Smooth muscle cell (in vitro differentiated cells): ENCODE measurements around the gene LMBR1L. TPM values are rescaled to one million over a fixed set of nuclear protein-coding genes. Genes with fewer than 3 reads are reported as not detected.

ENCODE experiments used
- DNase-seq: peaks from one replicate; lab custom pipeline; 2025; ENCODE audit not compliant: unreplicated experiment; lab: John Stamatoyannopoulos, UW
- H2AFZ ChIP-seq: fragments of 200-600 bp; sonication (generic); 2 replicates; pipeline ENCODE4 v1.6.0; 2016; ENCODE audit warnings: antibody characterized with exemption, low read depth, mild to moderate bottlenecking
- H3F3A ChIP-seq: fragments of 200-600 bp; sonication (generic); 2 replicates; pipeline ENCODE4 v1.6.0; 2017; ENCODE audit warnings: antibody characterized with exemption, low read depth
- H3K27ac ChIP-seq: fragments of 200-600 bp; sonication (generic); 2 replicates; pipeline ENCODE4 v1.5.1; 2016; ENCODE audit warnings: low read depth, mild to moderate bottlenecking
- H3K27me3 ChIP-seq: fragments of 200-600 bp; sonication (generic); 2 replicates; pipeline ENCODE4 v1.6.1; 2016; ENCODE audit warnings: low read depth, mild to moderate bottlenecking
- H3K36me3 ChIP-seq: fragments of 200-600 bp; sonication (generic); 2 replicates; pipeline ENCODE4 v1.5.1; 2016; ENCODE audit warnings: low read depth
- H3K4me1 ChIP-seq: fragments of 200-600 bp; sonication (generic); 2 replicates; pipeline ENCODE4 v1.5.1; 2016; ENCODE audit warnings: low read depth
- H3K4me2 ChIP-seq: fragments of 200-600 bp; sonication (generic); 2 replicates; pipeline ENCODE4 v1.6.0; 2016; ENCODE audit warnings: mild to moderate bottlenecking
- H3K4me3 ChIP-seq: fragments of 200-600 bp; sonication (generic); 2 replicates; pipeline ENCODE4 v1.5.1; 2016; ENCODE audit warnings: mild to moderate bottlenecking
- H3K79me2 ChIP-seq: fragments of 200-600 bp; sonication (generic); 2 replicates; pipeline ENCODE4 v1.6.0; 2016; ENCODE audit warnings: low read depth, mild to moderate bottlenecking
- H3K9ac ChIP-seq: fragments of 200-600 bp; sonication (generic); 2 replicates; pipeline ENCODE4 v1.6.0; 2016; ENCODE audit warnings: low read depth
- H3K9me3 ChIP-seq: fragments of 200-600 bp; sonication (generic); replicated peaks from 2 replicates; pipeline ENCODE4 v1.5.1; 2016; ENCODE audit warnings: low read depth
- H4K20me1 ChIP-seq: fragments of 200-600 bp; sonication (generic); 2 replicates; pipeline ENCODE4 v1.6.0; 2016; ENCODE audit warnings: low read depth
- WGBS: methylation state at CpG from one replicate; pipeline ENCODE4 v1.1.7; 2016; ENCODE audit warnings: low lambda C conversion rate; 5-methylcytosine and 5-hydroxymethylcytosine counted together
- polyA plus RNA-seq: library from polyadenylated mRNA; unstranded; fragments of >200 nt; fragmentation: Nextera tagmentation; extraction: Ambion mirVana; gene quantifications from 2 replicates; pipeline ENCODE4 v1.2.1, GENCODE V29; 2016
- total RNA-seq: library from RNA; depleted of rRNA; stranded (reverse); fragments of >200 nt; gene quantifications from 2 replicates; pipeline ENCODE4 v1.2.3, GENCODE V29; 2014
- TF ChIP-seq, protein P1 (sequence below): fragments of 200-600 bp; sonication (generic); IDR thresholded peaks from 2 replicates; pipeline ENCODE4 v1.5.1; 2017; ENCODE audit warnings: borderline replicate concordance, mild to moderate bottlenecking, antibody characterized with exemption; ENCODE audit not compliant: insufficient read depth, poor library complexity, severe bottlenecking

The LMBR1L gene
- total and polyA plus RNA-seq, 2 experiments from 2014 or later = 49.5 to 57.3 TPM

DNA sequence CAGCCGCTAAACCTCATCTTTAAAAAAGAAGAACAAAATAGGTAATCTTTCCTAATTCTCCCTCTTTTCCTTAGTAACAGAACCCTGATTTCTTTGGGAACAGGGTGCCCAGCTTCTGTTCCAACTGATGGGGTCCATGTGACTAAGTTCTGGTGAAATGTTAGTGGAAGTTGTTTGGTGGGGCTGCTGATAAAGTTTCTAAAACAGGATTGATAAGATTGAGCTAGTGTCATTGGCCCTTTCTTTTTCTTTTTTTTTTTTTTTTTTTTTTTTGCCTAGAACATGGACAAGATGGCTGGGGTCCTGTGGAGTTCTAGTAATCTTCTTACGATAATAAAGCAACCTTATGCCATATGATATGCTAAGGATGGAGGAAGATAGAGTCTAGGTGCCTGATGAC is 36.7 kb upstream of the LMBR1L start:
- no peaks in the 10 kb centered on the region for H3K4me1 ChIP-seq
- no peak overlapping the region for H2AFZ ChIP-seq
- H3K9ac ChIP-seq = no peak overlapping the region
- 100% methylated on average over 2 of the region's 2 CpGs for WGBS
- no peak overlapping the region for H3K27ac ChIP-seq
- no peak overlapping the region for H3K4me3 ChIP-seq
- no peaks in the 10 kb centered on the region for H3F3A ChIP-seq
- no peaks in the 10 kb centered on the region for H3K9me3 ChIP-seq
- no peaks in the 10 kb centered on the region for H3K36me3 ChIP-seq
- no peaks in the 10 kb centered on the region for H4K20me1 ChIP-seq
- TF ChIP-seq, protein P1, sequence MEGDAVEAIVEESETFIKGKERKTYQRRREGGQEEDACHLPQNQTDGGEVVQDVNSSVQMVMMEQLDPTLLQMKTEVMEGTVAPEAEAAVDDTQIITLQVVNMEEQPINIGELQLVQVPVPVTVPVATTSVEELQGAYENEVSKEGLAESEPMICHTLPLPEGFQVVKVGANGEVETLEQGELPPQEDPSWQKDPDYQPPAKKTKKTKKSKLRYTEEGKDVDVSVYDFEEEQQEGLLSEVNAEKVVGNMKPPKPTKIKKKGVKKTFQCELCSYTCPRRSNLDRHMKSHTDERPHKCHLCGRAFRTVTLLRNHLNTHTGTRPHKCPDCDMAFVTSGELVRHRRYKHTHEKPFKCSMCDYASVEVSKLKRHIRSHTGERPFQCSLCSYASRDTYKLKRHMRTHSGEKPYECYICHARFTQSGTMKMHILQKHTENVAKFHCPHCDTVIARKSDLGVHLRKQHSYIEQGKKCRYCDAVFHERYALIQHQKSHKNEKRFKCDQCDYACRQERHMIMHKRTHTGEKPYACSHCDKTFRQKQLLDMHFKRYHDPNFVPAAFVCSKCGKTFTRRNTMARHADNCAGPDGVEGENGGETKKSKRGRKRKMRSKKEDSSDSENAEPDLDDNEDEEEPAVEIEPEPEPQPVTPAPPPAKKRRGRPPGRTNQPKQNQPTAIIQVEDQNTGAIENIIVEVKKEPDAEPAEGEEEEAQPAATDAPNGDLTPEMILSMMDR = no peak
- no peak overlapping the region for H3K4me2 ChIP-seq
- H3K79me2 ChIP-seq = no peaks in the 10 kb centered on the region
- no peak for DNase-seq
- no peaks in the 10 kb centered on the region for H3K27me3 ChIP-seq

DNA sequence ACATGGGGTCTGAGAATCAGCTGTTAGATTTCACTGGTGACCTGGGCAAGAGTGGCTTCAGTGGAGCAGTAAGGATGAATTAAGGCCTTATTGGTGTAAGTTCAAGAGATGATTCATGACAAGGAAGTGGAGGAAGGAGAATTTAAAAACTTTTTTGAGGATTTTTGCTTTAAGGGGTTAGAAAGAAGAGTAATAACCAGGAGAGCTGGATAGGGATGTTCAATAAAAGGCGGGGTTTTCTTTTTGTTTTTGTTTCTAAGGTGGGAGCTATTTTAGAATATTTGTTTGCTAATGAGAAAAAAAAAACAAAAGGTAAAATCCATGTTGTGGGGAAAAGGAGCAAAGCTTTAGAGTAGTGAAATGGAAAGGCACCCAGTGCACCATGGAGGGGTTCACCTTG is 35.8 kb upstream of the LMBR1L start:
- Histone ChIP-seq H2AFZ (no peak overlapping the region), H3K4me2 (no peak overlapping the region), H3K4me3 (no peak overlapping the region), H3K9ac (no peak overlapping the region), H3K36me3 (no peaks in the 10 kb centered on the region), H3K27ac (no peak overlapping the region), H3K27me3 (no peaks in the 10 kb centered on the region), H3K4me1 (no peaks in the 10 kb centered on the region), H4K20me1 (no peaks in the 10 kb centered on the region), H3K79me2 (no peaks in the 10 kb centered on the region), H3F3A (no peaks in the 10 kb centered on the region), H3K9me3 (no peaks in the 10 kb centered on the region)
- WGBS = 100% methylated on average over 1 of the region's 1 CpG
- no peak for DNase-seq
- TF ChIP-seq, protein P1 = no peak

- H3K79me2 ChIP-seq = no peaks in the 10 kb centered on the region
- H3K27me3 ChIP-seq = no peaks in the 10 kb centered on the region
- H3K36me3 ChIP-seq = no peaks in the 10 kb centered on the region
- no peak overlapping the region for H3K4me2 ChIP-seq
- no peaks in the 10 kb centered on the region for H3K4me1 ChIP-seq
- no peak overlapping the region for H3K9ac ChIP-seq
- no peaks in the 10 kb centered on the region for H3F3A ChIP-seq
- no peak overlapping the region for H2AFZ ChIP-seq
- no peaks in the 10 kb centered on the region for H3K9me3 ChIP-seq
- H3K4me3 ChIP-seq = no peak overlapping the region
- no peaks in the 10 kb centered on the region for H4K20me1 ChIP-seq
- DNase-seq = no peak
- no peak overlapping the region for H3K27ac ChIP-seq
- 87% methylated on average over 2 of the region's 2 CpGs for WGBS
- TF ChIP-seq, protein P1 = no peak
These were observed 33.7 kb upstream of the LMBR1L start for GRCh38 chr12:49144384-49144783.

- WGBS = 94% methylated on average over 2 of the region's 2 CpGs
- no peak overlapping the region for H3K4me2 ChIP-seq
- DNase-seq = no peak
- H3K9me3 ChIP-seq = no peaks in the 10 kb centered on the region
- no peak overlapping the region for H3K4me3 ChIP-seq
- no peak overlapping the region for H3K27ac ChIP-seq
- no peaks in the 10 kb centered on the region for H3K79me2 ChIP-seq
- H2AFZ ChIP-seq = no peak overlapping the region
- no peaks in the 10 kb centered on the region for H3K27me3 ChIP-seq
- no peaks in the 10 kb centered on the region for H3F3A ChIP-seq
- TF ChIP-seq, protein P1 = no peak
- H3K4me1 ChIP-seq = no peaks in the 10 kb centered on the region
- no peaks in the 10 kb centered on the region for H4K20me1 ChIP-seq
- no peak overlapping the region for H3K9ac ChIP-seq
- no peaks in the 10 kb centered on the region for H3K36me3 ChIP-seq
These were observed 28.4 kb upstream of the LMBR1L start for GRCh38 chr12:49138999-49139398.
